ENCODE results near the gene GINS1. TPM values are rescaled to one million over a fixed set of nuclear protein-coding genes. Genes with fewer than 3 reads are reported as not detected.

The GINS1 gene
- total and polyA plus RNA-seq, 8 donors, result 1.0 to 9.4 (median 2.8) TPM; not detected in 1

- TF ChIP-seq EP300 (IDR thresholded peaks at IDR 0.05) (no peak), POLR2A (IDR thresholded peaks at IDR 0.05) (no peak), POLR2AphosphoS5 (IDR thresholded peaks at IDR 0.05) (no peak)
- TF ChIP-seq, protein P1, sequence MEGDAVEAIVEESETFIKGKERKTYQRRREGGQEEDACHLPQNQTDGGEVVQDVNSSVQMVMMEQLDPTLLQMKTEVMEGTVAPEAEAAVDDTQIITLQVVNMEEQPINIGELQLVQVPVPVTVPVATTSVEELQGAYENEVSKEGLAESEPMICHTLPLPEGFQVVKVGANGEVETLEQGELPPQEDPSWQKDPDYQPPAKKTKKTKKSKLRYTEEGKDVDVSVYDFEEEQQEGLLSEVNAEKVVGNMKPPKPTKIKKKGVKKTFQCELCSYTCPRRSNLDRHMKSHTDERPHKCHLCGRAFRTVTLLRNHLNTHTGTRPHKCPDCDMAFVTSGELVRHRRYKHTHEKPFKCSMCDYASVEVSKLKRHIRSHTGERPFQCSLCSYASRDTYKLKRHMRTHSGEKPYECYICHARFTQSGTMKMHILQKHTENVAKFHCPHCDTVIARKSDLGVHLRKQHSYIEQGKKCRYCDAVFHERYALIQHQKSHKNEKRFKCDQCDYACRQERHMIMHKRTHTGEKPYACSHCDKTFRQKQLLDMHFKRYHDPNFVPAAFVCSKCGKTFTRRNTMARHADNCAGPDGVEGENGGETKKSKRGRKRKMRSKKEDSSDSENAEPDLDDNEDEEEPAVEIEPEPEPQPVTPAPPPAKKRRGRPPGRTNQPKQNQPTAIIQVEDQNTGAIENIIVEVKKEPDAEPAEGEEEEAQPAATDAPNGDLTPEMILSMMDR (IDR thresholded peaks at IDR 0.05), result no peak
- Histone ChIP-seq H3K36me3 (peaks cover 0 to 87% (median 57%) of the 10 kb centered on the region in 4 donors), H3K4me3 (no peak overlapping the region), H3K9me3 (no peaks in the 10 kb centered on the region), H3K4me1 (no peaks in the 10 kb centered on the region), H3K27ac (no peak overlapping the region), H3K27me3 (no peaks in the 10 kb centered on the region)
- intact Hi-C loops (cut with DNase I; ENCODE audit: low total_unique reads), result no loop called here
- 91 to 96% (median 95%) methylated on average over 11 of the region's 11 CpGs for WGBS, 5 donors
- DNase-seq, result no peak
These were observed 80.5 kb downstream of the GINS1 start for GRCh38 chr20:25487975-25488374.

GRCh38 chr20:25489221-25489871 is 81.9 kb downstream of the GINS1 start:
- no peak overlapping the region for H3K27ac ChIP-seq
- intact Hi-C loops (cut with DNase I; ENCODE audit: low total_unique reads), result no loop called here
- TF ChIP-seq POLR2AphosphoS5 (IDR thresholded peaks at IDR 0.05) (no peak), POLR2A (IDR thresholded peaks at IDR 0.05) (no peak), EP300 (IDR thresholded peaks at IDR 0.05) (no peak)
- TF ChIP-seq, protein P1 (IDR thresholded peaks at IDR 0.05), result no peak
- 91 to 93% (median 92%) methylated on average over 14 to 15 of the region's 15 CpGs for WGBS, 5 donors
- H3K4me3 ChIP-seq, result no peak overlapping the region
- peaks cover 0 to 82% (median 48%) of the 10 kb centered on the region in 4 donors for H3K36me3 ChIP-seq
- no peaks in the 10 kb centered on the region for H3K9me3 ChIP-seq
- DNase-seq, result no peak
- H3K4me1 ChIP-seq, result no peaks in the 10 kb centered on the region
- no peaks in the 10 kb centered on the region for H3K27me3 ChIP-seq

- no peak overlapping the region for H3K27ac ChIP-seq
- no peaks in the 10 kb centered on the region for H3K9me3 ChIP-seq
- TF ChIP-seq, protein P1 (IDR thresholded peaks at IDR 0.05), result no peak
- TF ChIP-seq POLR2AphosphoS5 (IDR thresholded peaks at IDR 0.05) (no peak), POLR2A (IDR thresholded peaks at IDR 0.05) (no peak), EP300 (IDR thresholded peaks at IDR 0.05) (no peak)
- no peak overlapping the region for H3K4me3 ChIP-seq
- no peaks in the 10 kb centered on the region for H3K4me1 ChIP-seq
- intact Hi-C loops (cut with DNase I; ENCODE audit: low total_unique reads), result no loop called here
- peaks cover 0 to 72% (median 38%) of the 10 kb centered on the region in 4 donors for H3K36me3 ChIP-seq
- DNase-seq, result no peak
- H3K27me3 ChIP-seq, result no peaks in the 10 kb centered on the region
- 91 to 94% (median 93%) methylated on average over 10 to 15 of the region's 15 CpGs for WGBS, 5 donors
These were observed 83.4 kb downstream of the GINS1 start for GRCh38 chr20:25490656-25491445.

GRCh38 chr20:25491446-25492038 is 84.1 kb downstream of the GINS1 start:
- H3K27ac ChIP-seq, result no peak overlapping the region
- TF ChIP-seq, protein P1 (IDR thresholded peaks at IDR 0.05), result no peak
- TF ChIP-seq POLR2A (IDR thresholded peaks at IDR 0.05) (no peak), POLR2AphosphoS5 (IDR thresholded peaks at IDR 0.05) (no peak), EP300 (IDR thresholded peaks at IDR 0.05) (no peak)
- no peak overlapping the region for H3K4me3 ChIP-seq
- H3K4me1 ChIP-seq, result no peaks in the 10 kb centered on the region
- 85 to 92% (median 90%) methylated on average over 9 to 12 of the region's 12 CpGs for WGBS, 5 donors
- peaks cover 0 to 74% (median 38%) of the 10 kb centered on the region in 4 donors for H3K36me3 ChIP-seq
- DNase-seq, result no peak
- no peaks in the 10 kb centered on the region for H3K9me3 ChIP-seq
- H3K27me3 ChIP-seq, result no peaks in the 10 kb centered on the region
- intact Hi-C loops (cut with DNase I; ENCODE audit: low total_unique reads), result no loop called here

Measured in stomach (tissue), 9 donors.